HEK293 (cell line): ENCODE data around the gene RNASE8.

ENCODE experiments used
- KLF16 ChIP-seq: fragments of 450-650 bp; formaldehyde crosslinking; IDR thresholded peaks from 2 replicates; pipeline ENCODE4 v1.5.1; 2017; ENCODE audit warnings: missing biosample characterization, missing genetic modification characterization
- MYNN ChIP-seq: fragments of 450-650 bp; formaldehyde crosslinking; IDR thresholded peaks from 2 replicates; pipeline ENCODE4 v1.5.1; 2016; ENCODE audit warnings: missing biosample characterization, missing genetic modification characterization, borderline replicate concordance
- OVOL3 ChIP-seq: fragments of 450-650 bp; formaldehyde crosslinking; IDR thresholded peaks from 2 replicates; pipeline ENCODE4 v1.5.1; 2016; ENCODE audit warnings: missing biosample characterization, missing genetic modification characterization
- RBAK ChIP-seq: fragments of 450-650 bp; formaldehyde crosslinking; IDR thresholded peaks from 2 replicates; pipeline ENCODE4 v1.5.1; 2016; ENCODE audit warnings: missing biosample characterization, missing genetic modification characterization
- SETDB1 ChIP-seq: IDR thresholded peaks from one replicate; pipeline ENCODE4 v1.6.1; 2017; ENCODE audit warnings: mild to moderate bottlenecking, low read length, moderate library complexity, mixed read lengths; ENCODE audit not compliant: insufficient read length
- ZNF132 ChIP-seq: fragments of 450-650 bp; formaldehyde crosslinking; IDR thresholded peaks from 2 replicates; pipeline ENCODE4 v1.5.1; 2017; ENCODE audit warnings: missing biosample characterization, missing genetic modification characterization, borderline replicate concordance
- ZNF239 ChIP-seq: fragments of 450-650 bp; formaldehyde crosslinking; IDR thresholded peaks from 2 replicates; pipeline ENCODE4 v1.5.1; 2016; ENCODE audit warnings: missing biosample characterization, missing genetic modification characterization
- ZNF335 ChIP-seq: fragments of 450-650 bp; formaldehyde crosslinking; conservative IDR thresholded peaks from 2 replicates; pipeline ENCODE4 v1.5.1; 2016; ENCODE audit warnings: missing biosample characterization, missing genetic modification characterization
- ZNF341 ChIP-seq: fragments of 450-650 bp; formaldehyde crosslinking; IDR thresholded peaks from 2 replicates; pipeline ENCODE4; 2016; ENCODE audit warnings: low read depth, missing biosample characterization, missing genetic modification characterization
- ZNF366 ChIP-seq: fragments of 450-650 bp; formaldehyde crosslinking; conservative IDR thresholded peaks from 2 replicates; pipeline ENCODE4 v1.5.1; 2016; ENCODE audit warnings: missing biosample characterization, missing genetic modification characterization
- ZNF404 ChIP-seq: fragments of 450-650 bp; formaldehyde crosslinking; IDR thresholded peaks from 2 replicates; pipeline ENCODE4 v1.5.1; 2017; ENCODE audit warnings: missing biosample characterization, missing genetic modification characterization
- ZNF426 ChIP-seq: fragments of 450-650 bp; formaldehyde crosslinking; IDR thresholded peaks from 2 replicates; pipeline ENCODE4 v1.5.1; 2017; ENCODE audit warnings: missing biosample characterization, missing genetic modification characterization, mild to moderate bottlenecking, inconsistent platforms, moderate library complexity
- ZNF473 ChIP-seq: fragments of 450-650 bp; formaldehyde crosslinking; IDR thresholded peaks from 2 replicates; pipeline ENCODE4 v1.5.1; 2017; ENCODE audit warnings: missing biosample characterization, missing genetic modification characterization
- ZNF521 ChIP-seq: fragments of 450-650 bp; formaldehyde crosslinking; IDR thresholded peaks from 2 replicates; pipeline ENCODE4 v1.5.1; 2017; ENCODE audit warnings: missing biosample characterization, mild to moderate bottlenecking, missing genetic modification characterization
- ZNF529 ChIP-seq: fragments of 450-650 bp; formaldehyde crosslinking; IDR thresholded peaks from 2 replicates; pipeline ENCODE4 v1.5.1; 2017; ENCODE audit warnings: missing genetic modification characterization, missing biosample characterization; ENCODE audit not compliant: insufficient replicate concordance
- ZNF596 ChIP-seq: fragments of 450-650 bp; IDR thresholded peaks from 2 replicates; pipeline ENCODE4 v1.5.0; 2018; ENCODE audit warnings: missing biosample characterization, mild to moderate bottlenecking, missing genetic modification characterization, moderate library complexity
- ZNF623 ChIP-seq: fragments of 450-650 bp; formaldehyde crosslinking; IDR thresholded peaks from 2 replicates; pipeline ENCODE4 v1.5.1; 2016; ENCODE audit warnings: missing biosample characterization, missing genetic modification characterization
- ZNF626 ChIP-seq: fragments of 450-650 bp; sonication (Bioruptor Pico); formaldehyde crosslinking; IDR thresholded peaks from 2 replicates; pipeline ENCODE4 v1.5.1; 2018; ENCODE audit warnings: missing biosample characterization, missing genetic modification characterization, inconsistent platforms
- ZNF701 ChIP-seq: fragments of 450-650 bp; formaldehyde crosslinking; IDR thresholded peaks from 2 replicates; pipeline ENCODE4 v1.5.1; 2016; ENCODE audit warnings: missing biosample characterization, missing genetic modification characterization
- ZNF785 ChIP-seq: fragments of 450-650 bp; formaldehyde crosslinking; IDR thresholded peaks from 2 replicates; pipeline ENCODE4 v1.5.1; 2016; ENCODE audit warnings: missing biosample characterization, missing genetic modification characterization
- ZNF792 ChIP-seq: fragments of 450-650 bp; formaldehyde crosslinking; IDR thresholded peaks from 2 replicates; pipeline ENCODE4 v1.5.1; 2016; ENCODE audit warnings: missing biosample characterization, missing genetic modification characterization
- ZSCAN23 ChIP-seq: fragments of 450-650 bp; formaldehyde crosslinking; IDR thresholded peaks from 2 replicates; pipeline ENCODE4 v1.5.1; 2016; ENCODE audit warnings: missing biosample characterization, missing genetic modification characterization
- TF ChIP-seq, protein P1 (sequence below): fragments of 450-650 bp; formaldehyde crosslinking; IDR thresholded peaks from 2 replicates; pipeline ENCODE4 v1.5.1; 2016; ENCODE audit warnings: missing biosample characterization, missing genetic modification characterization
- TF ChIP-seq, protein P2 (sequence below): fragments of 450-650 bp; formaldehyde crosslinking; IDR thresholded peaks from 2 replicates; pipeline ENCODE4 v1.5.1; 2016; ENCODE audit warnings: missing biosample characterization, missing genetic modification characterization
- TF ChIP-seq, protein P3 (sequence below): fragments of 450-650 bp; formaldehyde crosslinking; IDR thresholded peaks from 2 replicates; pipeline ENCODE4 v1.5.1; 2016; ENCODE audit warnings: missing biosample characterization, missing genetic modification characterization
- TF ChIP-seq, protein P4 (sequence below): fragments of 450-650 bp; formaldehyde crosslinking; IDR thresholded peaks from 2 replicates; pipeline ENCODE4 v1.5.1; 2016; ENCODE audit warnings: missing biosample characterization, missing genetic modification characterization
- TF ChIP-seq, protein P5 (sequence below): fragments of 450-650 bp; formaldehyde crosslinking; IDR thresholded peaks from 2 replicates; pipeline ENCODE4 v1.5.1; 2016; ENCODE audit warnings: missing biosample characterization, missing genetic modification characterization

RNASE8 gene

DNA sequence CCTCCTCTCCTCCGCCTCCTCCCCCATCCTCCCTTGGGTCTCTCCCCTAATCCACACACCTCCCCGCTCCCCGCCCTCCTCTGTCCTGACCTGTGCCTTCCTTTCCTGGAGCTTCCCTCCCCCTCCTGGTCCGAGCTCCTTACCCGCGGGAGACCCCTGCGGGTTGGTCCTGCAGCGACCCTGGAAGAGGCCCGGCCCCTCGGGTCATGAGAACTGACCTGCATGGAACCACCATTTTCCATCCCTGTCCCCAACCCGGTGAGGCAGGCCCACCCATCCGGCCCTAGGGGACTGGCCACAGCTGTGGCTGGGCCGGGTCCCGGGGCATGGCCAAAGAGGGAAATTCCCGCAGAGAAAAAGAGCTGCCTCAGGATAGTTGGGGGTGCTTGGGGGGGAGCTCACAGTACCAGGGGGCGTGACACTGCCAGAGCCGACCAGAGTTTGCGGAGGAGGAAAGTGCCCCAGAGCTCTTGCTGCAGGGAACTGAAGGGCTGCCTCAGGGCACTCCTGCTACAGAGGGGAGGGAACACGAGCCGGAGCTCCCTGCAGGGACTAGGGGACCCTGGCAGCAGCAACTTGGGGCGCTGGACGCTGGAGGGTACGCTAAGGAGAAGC is 13.1 kb downstream of the RNASE8 start (continued):
- TF ChIP-seq, protein P1, sequence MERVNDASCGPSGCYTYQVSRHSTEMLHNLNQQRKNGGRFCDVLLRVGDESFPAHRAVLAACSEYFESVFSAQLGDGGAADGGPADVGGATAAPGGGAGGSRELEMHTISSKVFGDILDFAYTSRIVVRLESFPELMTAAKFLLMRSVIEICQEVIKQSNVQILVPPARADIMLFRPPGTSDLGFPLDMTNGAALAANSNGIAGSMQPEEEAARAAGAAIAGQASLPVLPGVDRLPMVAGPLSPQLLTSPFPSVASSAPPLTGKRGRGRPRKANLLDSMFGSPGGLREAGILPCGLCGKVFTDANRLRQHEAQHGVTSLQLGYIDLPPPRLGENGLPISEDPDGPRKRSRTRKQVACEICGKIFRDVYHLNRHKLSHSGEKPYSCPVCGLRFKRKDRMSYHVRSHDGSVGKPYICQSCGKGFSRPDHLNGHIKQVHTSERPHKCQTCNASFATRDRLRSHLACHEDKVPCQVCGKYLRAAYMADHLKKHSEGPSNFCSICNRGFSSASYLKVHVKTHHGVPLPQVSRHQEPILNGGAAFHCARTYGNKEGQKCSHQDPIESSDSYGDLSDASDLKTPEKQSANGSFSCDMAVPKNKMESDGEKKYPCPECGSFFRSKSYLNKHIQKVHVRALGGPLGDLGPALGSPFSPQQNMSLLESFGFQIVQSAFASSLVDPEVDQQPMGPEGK (tag by site-specific recombination), result peak; percentile 77
- no peak for TF ChIP-seq OVOL3
- TF ChIP-seq ZNF132 (tag by site-specific recombination), result no peak
- TF ChIP-seq, protein P2, sequence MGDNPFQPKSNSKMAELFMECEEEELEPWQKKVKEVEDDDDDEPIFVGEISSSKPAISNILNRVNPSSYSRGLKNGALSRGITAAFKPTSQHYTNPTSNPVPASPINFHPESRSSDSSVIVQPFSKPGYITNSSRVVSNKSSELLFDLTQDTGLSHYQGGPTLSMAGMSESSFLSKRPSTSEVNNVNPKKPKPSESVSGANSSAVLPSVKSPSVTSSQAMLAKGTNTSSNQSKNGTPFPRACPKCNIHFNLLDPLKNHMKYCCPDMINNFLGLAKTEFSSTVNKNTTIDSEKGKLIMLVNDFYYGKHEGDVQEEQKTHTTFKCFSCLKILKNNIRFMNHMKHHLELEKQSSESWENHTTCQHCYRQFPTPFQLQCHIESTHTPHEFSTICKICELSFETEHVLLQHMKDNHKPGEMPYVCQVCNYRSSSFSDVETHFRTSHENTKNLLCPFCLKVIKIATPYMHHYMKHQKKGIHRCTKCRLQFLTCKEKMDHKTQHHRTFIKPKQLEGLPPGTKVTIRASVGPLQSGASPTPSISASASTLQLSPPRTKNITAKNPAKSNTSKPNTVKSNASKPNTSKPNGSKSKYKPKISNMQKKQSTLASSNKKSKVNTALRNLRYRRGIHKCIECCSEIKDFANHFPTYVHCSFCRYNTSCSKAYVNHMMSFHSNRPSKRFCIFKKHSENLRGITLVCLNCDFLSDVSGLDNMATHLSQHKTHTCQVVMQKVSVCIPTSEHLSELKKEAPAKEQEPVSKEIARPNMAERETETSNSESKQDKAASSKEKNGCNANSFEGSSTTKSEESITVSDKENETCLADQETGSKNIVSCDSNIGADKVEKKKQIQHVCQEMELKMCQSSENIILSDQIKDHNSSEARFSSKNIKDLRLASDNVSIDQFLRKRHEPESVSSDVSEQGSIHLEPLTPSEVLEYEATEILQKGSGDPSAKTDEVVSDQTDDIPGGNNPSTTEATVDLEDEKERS (tag by site-specific recombination), result no peak
- TF ChIP-seq ZNF626 (tag by site-specific recombination), result no peak
- no peak; the same call in none of the 2 replicates for TF ChIP-seq ZNF366 (tag by site-specific recombination)
- TF ChIP-seq ZNF473 (tag by site-specific recombination), result no peak
- TF ChIP-seq ZNF701 (tag by site-specific recombination), result no peak
- TF ChIP-seq MYNN (tag by site-specific recombination), result no peak
- TF ChIP-seq ZNF596 (tag by site-specific recombination), result no peak
- TF ChIP-seq ZNF404, result no peak
- TF ChIP-seq ZNF785, result no peak
- TF ChIP-seq ZSCAN23, result no peak
- peak; percentile 54; the same call in 1 of the 2 replicates for TF ChIP-seq KLF16 (tag by site-specific recombination)
- TF ChIP-seq, protein P3, sequence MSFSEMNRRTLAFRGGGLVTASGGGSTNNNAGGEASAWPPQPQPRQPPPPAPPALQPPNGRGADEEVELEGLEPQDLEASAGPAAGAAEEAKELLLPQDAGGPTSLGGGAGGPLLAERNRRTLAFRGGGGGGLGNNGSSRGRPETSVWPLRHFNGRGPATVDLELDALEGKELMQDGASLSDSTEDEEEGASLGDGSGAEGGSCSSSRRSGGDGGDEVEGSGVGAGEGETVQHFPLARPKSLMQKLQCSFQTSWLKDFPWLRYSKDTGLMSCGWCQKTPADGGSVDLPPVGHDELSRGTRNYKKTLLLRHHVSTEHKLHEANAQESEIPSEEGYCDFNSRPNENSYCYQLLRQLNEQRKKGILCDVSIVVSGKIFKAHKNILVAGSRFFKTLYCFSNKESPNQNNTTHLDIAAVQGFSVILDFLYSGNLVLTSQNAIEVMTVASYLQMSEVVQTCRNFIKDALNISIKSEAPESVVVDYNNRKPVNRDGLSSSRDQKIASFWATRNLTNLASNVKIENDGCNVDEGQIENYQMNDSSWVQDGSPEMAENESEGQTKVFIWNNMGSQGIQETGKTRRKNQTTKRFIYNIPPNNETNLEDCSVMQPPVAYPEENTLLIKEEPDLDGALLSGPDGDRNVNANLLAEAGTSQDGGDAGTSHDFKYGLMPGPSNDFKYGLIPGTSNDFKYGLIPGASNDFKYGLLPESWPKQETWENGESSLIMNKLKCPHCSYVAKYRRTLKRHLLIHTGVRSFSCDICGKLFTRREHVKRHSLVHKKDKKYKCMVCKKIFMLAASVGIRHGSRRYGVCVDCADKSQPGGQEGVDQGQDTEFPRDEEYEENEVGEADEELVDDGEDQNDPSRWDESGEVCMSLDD (tag by site-specific recombination), result no peak; the same call in 1 of the 2 replicates
- TF ChIP-seq ZNF426, result no peak
- TF ChIP-seq ZNF521 (tag by site-specific recombination), result no peak
- TF ChIP-seq RBAK (tag by site-specific recombination), result no peak
- no peak for TF ChIP-seq SETDB1
- no peak for TF ChIP-seq ZNF529 (tag by site-specific recombination)
- peak; percentile 19 for TF ChIP-seq ZNF335 (tag by site-specific recombination)
- TF ChIP-seq ZNF341 (tag by site-specific recombination), result peak; percentile 70
- TF ChIP-seq, protein P4, sequence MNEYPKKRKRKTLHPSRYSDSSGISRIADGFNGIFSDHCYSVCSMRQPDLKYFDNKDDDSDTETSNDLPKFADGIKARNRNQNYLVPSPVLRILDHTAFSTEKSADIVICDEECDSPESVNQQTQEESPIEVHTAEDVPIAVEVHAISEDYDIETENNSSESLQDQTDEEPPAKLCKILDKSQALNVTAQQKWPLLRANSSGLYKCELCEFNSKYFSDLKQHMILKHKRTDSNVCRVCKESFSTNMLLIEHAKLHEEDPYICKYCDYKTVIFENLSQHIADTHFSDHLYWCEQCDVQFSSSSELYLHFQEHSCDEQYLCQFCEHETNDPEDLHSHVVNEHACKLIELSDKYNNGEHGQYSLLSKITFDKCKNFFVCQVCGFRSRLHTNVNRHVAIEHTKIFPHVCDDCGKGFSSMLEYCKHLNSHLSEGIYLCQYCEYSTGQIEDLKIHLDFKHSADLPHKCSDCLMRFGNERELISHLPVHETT, result no peak
- TF ChIP-seq, protein P5, sequence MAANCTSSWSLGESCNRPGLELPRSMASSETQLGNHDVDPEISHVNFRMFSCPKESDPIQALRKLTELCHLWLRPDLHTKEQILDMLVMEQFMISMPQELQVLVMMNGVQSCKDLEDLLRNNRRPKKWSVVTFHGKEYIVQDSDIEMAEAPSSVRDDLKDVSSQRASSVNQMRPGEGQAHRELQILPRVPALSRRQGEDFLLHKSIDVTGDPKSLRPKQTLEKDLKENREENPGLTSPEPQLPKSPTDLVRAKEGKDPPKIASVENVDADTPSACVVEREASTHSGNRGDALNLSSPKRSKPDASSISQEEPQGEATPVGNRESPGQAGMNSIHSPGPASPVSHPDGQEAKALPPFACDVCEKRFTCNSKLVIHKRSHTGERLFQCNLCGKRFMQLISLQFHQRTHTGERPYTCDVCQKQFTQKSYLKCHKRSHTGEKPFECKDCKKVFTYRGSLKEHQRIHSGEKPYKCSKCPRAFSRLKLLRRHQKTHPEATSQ, result no peak
- TF ChIP-seq ZNF792 (tag by site-specific recombination), result no peak
- no peak for TF ChIP-seq ZNF239 (tag by site-specific recombination)
- no peak for TF ChIP-seq ZNF623 (tag by site-specific recombination)
